HFF-Myc (cell line): ENCODE results near the gene GRAMD1A.
"Not testable (repeated sequence)": the region's sequence is repeated elsewhere in the genome, so short reads cannot be mapped to it uniquely, and the experiment has no call there.

Experiments
- DNase-seq: peaks from one replicate; pipeline ENCODE4 v3.0.0-alpha.2; 2011; ENCODE audit warnings: low read depth; ENCODE audit errors: extremely low read depth
- H3K4me3 ChIP-seq: replicated peaks from 2 replicates; pipeline ENCODE4 v1.5.1; 2011; ENCODE audit warnings: low read depth, mild to moderate bottlenecking, control low read depth, low read length
- CTCF ChIP-seq: IDR thresholded peaks from 2 replicates; pipeline ENCODE4 v1.5.1; 2012; ENCODE audit warnings: mild to moderate bottlenecking, low read depth, low read length, control low read depth; ENCODE audit errors: missing control alignments

GRAMD1A gene

DNA sequence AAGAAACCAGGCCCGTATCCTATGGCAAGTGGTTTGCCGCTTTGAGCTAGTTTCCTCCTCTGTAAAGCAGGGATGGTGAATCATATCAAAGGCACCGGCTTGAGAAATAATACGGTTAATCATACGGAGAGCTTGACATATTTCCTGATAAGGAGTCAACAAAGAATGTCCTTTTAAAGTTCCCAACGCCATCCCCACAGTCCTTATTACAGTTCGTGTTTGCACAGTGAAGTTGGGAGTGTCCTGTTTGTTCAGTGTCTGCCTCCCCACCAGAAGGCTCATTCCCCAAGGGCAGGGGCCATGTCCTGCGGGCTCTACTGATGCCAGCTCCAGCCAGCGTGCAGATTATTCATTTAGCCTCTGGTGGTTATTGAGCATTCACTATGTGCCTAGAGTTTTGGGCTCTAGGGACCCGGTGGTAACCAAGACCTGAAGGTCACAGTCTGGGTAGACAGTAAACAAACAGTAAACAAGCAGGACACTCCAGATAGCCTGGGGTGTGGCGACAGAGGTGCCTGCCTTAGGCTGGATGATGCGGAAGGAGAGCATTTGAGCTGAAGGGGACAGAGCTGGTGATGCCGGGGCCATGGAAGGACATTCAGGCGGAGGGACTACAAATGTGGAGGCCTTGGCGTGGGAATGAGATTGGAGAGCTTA lies 6.3 kb downstream of the GRAMD1A start:
- no peak for DNase-seq
- TF ChIP-seq CTCF: no peak
- no peak overlapping the region for H3K4me3 ChIP-seq

GRCh38 chr19:35006999-35007365 lies 6.9 kb downstream of the GRAMD1A start:
- no peak for TF ChIP-seq CTCF
- H3K4me3 ChIP-seq: no peak overlapping the region
- no peak for DNase-seq

DNA sequence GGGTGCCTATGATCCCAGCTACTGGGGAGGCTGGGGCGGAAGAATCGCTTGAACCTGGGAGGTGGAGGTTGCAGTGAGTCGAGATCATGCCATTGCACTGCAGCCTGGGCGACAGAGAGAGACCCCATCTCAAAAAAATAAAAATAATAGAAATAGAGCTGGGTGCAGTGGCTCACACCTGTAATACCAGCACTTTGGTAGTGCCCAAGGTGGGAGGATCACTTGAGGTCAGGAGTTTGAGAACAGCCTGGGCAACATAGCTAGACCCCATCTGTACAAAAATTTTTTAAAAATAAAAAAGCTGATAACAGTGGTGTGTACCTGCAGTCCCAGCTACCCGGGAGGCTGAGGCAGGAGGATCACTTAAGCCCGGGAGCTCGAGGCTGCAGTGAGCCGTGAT lies 7.3 kb downstream of the GRAMD1A start:
- not testable (repeated sequence) for DNase-seq, H3K4me3 ChIP-seq

GRCh38 chr19:35008891-35009341 lies 8.8 kb downstream of the GRAMD1A start:
- no peak for TF ChIP-seq CTCF
- no peak for DNase-seq
- no peak overlapping the region for H3K4me3 ChIP-seq

DNA sequence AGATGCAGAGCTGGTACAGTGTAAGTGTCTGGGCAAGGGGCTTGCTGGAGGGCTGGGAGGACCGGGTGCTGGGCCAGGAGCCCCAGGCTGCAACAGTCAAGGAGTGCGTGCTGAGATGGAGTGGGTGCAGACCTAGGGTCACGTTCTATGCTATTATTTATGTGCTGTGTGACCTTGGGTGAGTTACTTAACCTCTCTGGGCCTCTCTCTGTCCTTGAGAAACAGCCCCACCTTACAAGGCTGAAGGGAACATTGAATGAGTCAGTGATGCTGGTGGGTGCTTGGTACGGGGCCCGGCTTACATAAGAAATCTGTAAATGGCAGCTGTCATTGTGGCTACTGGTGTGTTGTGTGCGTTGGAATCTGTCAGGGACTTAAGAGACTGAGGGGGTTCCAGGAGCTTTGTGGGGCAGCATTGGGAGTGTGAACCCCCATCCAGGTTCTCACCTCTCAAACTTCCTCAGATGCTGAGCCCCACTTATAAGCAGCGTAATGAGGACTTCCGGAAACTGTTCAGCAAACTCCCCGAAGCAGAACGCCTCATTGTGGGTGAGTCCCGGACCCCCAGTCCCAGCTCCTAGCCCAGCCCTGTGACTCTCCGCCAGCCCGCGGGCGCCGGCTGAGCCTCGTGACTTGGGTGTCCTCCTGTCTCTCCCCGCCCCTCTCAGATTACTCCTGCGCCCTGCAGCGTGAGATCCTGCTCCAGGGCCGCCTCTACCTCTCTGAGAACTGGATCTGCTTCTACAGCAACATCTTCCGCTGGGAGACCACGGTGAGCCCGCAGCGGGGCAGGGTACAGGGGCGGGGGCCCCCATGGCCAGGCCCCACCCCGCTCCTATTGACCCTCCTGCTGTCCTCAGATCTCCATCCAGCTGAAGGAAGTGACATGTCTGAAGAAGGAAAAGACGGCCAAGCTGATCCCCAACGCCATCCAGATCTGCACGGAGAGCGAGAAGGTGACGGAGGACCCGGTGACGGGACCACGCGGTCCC lies 9.6 kb downstream of the GRAMD1A start:
- DNase-seq: no peak
- TF ChIP-seq CTCF: no peak
- H3K4me3 ChIP-seq: no peak overlapping the region

- no peak for TF ChIP-seq CTCF
These were observed 11.1 kb downstream of the GRAMD1A start for GRCh38 chr19:35011091-35011689.

More at GRCh38 chr19:35011091-35011689, 11.1 kb downstream of the GRAMD1A start:
- no peak for DNase-seq
- no peak overlapping the region for H3K4me3 ChIP-seq
